Measurements from ENCODE around the gene BTBD19. TPM values are rescaled to one million over a fixed set of nuclear protein-coding genes. Genes with fewer than 3 reads are reported as not detected.
"Not testable (repeated sequence)": the region's sequence is repeated elsewhere in the genome, so short reads cannot be mapped to it uniquely, and the experiment has no call there.

The BTBD19 gene
- total RNA-seq, 1 donor, result 3.5 TPM

DNA sequence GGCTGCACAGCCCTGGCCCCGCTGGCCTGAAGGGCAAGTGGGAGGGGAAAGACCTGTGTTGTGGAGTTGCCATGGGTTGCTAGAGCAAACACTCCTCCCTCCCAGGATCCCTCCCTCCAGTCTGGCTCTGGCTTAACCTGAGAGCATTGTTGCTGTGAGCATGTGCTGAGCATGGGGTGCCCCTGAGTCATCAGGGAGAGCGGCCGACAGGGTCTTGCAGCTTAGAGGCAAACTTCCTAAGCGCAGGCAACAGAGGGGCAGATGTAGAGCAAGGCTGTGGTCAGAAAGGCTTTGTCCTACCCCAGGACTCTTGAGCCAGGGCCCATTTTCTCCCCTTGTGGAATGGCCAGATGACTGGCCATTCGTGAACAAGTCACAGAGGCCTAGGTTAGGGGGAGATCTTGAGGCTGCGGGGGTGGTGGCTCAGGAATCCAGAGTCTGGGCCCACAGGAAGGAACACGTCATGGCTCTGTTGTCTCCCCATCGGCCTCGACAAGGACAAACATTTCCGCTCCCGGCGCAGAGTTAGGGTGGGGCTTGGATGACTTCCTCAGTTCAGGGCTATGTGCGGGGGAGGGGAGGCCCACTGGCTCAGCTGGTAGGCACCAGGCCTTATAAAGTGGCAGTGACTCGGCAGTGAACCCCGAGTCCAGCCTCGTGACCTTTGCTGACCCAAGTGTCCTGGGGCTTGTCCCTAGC, 810 bp upstream of the BTBD19 start:
- DNase-seq (ENCODE audit: low read depth in 2 of 3, low spot score in 2 of 3), result peak; percentile 80 to 93 (median 92)

DNA sequence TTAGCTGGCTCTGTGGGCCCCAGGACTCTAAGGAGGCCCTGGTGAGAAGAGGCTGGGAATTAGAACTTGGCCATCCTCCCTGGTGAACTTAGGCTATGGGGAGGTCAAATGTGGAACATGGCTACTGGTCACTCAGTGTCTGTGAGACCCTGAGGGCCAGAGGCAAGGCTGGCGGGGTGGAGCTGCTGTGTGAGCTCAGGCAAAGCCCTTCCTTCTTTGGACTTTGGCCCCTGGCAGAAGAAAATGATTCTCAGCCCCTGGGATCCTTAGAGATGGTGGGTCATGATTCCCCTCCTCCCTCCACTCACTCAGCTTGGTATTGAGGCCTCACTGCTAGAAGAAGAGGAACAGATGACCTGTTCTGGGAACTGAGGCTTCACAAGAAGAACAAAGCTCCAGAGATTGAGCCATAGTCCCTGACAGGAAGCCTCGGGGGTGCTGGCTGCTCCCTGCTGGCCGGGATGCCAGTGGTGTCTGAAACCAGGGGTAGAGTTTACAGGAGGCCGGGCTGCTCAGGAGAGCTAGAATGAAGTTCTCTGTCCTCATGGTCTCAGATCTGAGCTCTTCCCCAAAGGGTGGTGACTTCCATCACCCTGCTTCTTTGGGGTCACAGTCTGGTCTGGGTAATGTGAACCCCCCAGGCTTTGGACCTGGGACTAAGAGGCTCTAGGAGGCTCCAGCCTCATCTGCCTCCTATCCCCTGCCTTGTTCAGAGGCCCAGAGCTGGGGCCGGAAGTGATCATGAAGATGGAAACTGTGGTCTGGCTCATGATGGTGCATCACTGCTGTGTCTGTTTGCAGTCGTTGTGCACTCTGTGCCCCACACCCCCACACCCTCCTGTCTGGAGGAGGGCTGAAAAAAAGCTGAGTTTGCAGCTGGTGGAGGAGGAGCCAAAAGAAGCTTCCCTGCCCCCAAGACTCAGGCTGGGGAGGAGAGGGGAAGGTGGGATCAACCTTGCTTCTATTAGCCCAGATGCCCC, 905 bp downstream of the BTBD19 start:
- DNase-seq (ENCODE audit: low read depth in 2 of 3, low spot score in 2 of 3), result peak; percentile 69 to 86 (median 72)

GRCh38 chr1:44810101-44810761, 1.9 kb downstream of the BTBD19 start:
- peak in 1 of 3 donors; percentile 31 for DNase-seq (ENCODE audit: low read depth in 2 of 3, low spot score in 2 of 3)

GRCh38 chr1:44810762-44811105, 2.4 kb downstream of the BTBD19 start:
- not testable (repeated sequence) for DNase-seq (ENCODE audit: low read depth in 2 of 3, low spot score in 2 of 3)

DNA sequence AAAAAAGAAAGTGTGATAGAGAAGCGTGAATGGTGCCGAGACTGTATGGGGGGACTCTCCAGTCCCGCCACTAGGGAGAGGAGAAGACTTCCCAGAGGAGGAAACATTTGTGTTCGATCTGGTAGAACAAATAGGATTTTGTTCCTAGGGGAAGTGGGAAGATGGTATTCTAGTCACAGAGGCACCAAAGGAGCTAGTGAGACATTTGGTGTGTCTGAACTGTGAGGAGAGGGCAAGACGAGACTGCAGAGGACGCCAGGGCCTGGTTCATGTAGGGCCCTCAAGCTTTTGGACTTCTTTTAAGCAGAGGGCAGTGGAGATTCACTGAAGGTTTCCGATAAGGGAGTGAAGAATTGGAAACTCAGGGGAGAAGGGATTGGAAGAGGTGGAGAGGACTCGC, 2.9 kb downstream of the BTBD19 start:
- no peak for DNase-seq (ENCODE audit: low read depth in 2 of 3, low spot score in 2 of 3)

DNA sequence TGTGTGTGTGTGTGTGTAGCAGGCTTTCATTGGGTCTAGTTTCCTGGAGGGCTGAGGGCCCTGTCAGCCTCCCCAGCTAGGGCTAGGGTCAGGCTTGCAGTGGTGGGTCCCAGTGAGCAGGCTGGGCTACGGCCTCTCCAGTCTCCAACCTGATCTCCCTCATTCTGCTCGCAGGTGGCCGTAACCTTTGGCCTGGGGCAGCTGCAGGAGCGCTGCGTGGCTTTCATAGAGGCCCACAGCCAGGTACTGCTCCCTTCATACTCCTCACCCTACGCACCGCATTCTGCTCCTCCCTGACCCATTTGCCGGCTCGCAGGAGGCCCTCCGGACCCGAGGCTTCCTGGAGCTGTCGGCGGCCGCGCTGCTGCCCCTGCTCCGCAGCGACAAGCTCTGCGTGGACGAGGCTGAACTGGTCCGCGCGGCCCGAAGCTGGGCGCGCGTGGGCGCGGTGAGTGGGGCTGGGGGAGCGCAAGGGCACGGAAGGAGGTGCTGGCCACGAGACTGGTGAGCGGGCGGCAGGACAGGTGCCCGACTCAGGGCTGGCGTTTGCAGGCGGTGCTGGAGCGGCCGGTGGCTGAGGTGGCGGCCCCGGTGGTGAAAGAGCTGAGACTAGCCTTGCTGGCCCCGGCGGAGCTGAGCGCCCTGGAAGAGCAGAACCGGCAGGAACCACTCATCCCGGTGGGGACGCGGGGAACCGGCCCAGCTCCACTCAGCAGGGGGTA, 4.7 kb downstream of the BTBD19 start:
- no peak for DNase-seq (ENCODE audit: low read depth in 2 of 3, low spot score in 2 of 3)

GRCh38 chr1:44815926-44816325, 7.6 kb downstream of the BTBD19 start:
- not testable (repeated sequence) for DNase-seq (ENCODE audit: low read depth in 2 of 3, low spot score in 2 of 3)

GRCh38 chr1:44817307-44817706, 9.0 kb downstream of the BTBD19 start:
- DNase-seq (ENCODE audit: low read depth in 2 of 3, low spot score in 2 of 3), result no peak

GRCh38 chr1:44817771-44818495, 9.6 kb downstream of the BTBD19 start:
- no peak for DNase-seq (ENCODE audit: low read depth in 2 of 3, low spot score in 2 of 3)

- no peak for DNase-seq (ENCODE audit: low read depth in 2 of 3, low spot score in 2 of 3)
Measured at GRCh38 chr1:44819196-44819607, 10.9 kb downstream of the BTBD19 start.

DNA sequence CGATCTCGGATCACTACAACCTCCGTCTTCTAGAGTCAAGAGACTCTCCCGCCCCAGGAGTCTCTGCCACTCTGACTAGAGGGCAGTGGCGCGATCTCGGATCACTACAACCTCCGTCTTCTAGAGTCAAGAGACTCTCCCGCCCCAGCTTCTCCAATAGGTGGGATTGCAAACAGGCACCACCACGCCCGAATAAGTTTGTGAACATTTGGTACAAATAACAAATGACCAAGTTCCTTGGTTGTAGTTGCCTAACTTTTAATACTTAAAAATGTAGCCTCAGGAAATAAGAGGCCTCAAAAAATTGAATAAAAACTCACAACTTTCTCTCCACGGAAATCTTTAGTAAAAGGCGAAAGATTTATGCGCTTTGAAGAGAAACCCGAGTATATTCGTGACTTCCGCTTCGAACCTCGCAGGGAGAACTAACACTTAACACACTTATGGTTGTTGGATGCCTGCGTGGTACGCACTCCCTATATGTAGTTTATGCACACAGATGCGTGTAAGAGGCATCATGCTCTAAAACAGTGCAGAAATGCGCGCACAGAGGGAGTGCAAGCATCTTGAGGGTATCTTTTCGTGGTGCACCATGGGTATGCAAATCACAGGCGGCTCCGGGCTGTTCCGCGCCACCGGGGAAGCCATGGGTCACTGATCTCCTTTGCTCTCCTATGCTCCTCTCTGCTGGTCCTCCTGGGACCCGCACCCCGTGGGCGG, 11.4 kb downstream of the BTBD19 start:
- peak; percentile 84 to 94 (median 90) for DNase-seq (ENCODE audit: low read depth in 2 of 3, low spot score in 2 of 3)

- no peak for DNase-seq (ENCODE audit: low read depth in 2 of 3, low spot score in 2 of 3)
Measured at GRCh38 chr1:44820328-44821239, 12.3 kb downstream of the BTBD19 start.

DNA sequence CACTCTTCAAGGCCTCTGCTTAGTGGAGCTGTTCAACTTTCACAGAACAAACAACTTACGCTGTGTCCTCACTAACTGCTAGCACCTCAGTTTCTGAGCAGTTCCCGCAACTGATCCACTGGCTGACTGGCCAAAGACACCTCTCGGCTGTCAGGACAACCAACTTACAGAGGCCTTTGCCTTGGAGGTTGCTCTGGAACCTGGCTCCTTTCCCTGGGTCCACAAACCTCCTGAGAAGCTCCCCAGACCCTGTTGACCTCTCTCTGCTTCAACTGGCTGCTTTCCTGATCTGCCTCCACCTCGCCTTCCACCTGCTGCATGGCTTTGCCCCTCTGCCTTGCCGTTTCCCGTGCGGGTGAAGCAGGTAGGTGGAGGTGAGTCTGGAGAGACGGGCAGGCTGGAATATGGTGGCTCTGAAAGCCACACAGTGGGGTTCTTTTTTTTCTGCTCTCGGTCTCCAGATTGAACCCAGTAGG, 13.0 kb downstream of the BTBD19 start:
- DNase-seq (ENCODE audit: low read depth in 2 of 3, low spot score in 2 of 3), result no peak

- no peak for DNase-seq (ENCODE audit: low read depth in 2 of 3, low spot score in 2 of 3)
Measured at GRCh38 chr1:44822131-44822701, 13.9 kb downstream of the BTBD19 start.

- no peak for DNase-seq (ENCODE audit: low read depth in 2 of 3, low spot score in 2 of 3)
Measured at GRCh38 chr1:44822981-44823451, 14.7 kb downstream of the BTBD19 start.

DNA sequence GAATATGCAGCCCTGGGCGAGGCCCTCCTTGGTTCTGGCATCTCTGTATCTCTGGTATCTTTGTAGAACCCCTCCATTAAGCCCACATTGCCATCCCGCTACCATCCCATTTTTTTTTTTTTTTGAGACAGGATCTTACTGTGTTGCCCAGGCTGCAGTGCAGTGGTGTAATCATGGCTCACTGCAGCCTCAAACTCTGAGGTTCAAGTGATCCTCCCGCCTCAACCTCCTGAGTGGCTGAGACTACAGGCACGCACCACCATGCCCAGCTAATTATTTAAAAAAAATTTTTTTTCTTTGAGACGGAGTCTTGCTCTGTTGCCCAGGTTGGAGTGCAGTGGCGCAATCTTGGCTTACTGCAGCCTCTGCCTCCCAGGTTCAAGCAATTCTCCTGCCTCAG, 16.1 kb downstream of the BTBD19 start:
- DNase-seq (ENCODE audit: low read depth in 2 of 3, low spot score in 2 of 3), result not testable (repeated sequence)

DNA sequence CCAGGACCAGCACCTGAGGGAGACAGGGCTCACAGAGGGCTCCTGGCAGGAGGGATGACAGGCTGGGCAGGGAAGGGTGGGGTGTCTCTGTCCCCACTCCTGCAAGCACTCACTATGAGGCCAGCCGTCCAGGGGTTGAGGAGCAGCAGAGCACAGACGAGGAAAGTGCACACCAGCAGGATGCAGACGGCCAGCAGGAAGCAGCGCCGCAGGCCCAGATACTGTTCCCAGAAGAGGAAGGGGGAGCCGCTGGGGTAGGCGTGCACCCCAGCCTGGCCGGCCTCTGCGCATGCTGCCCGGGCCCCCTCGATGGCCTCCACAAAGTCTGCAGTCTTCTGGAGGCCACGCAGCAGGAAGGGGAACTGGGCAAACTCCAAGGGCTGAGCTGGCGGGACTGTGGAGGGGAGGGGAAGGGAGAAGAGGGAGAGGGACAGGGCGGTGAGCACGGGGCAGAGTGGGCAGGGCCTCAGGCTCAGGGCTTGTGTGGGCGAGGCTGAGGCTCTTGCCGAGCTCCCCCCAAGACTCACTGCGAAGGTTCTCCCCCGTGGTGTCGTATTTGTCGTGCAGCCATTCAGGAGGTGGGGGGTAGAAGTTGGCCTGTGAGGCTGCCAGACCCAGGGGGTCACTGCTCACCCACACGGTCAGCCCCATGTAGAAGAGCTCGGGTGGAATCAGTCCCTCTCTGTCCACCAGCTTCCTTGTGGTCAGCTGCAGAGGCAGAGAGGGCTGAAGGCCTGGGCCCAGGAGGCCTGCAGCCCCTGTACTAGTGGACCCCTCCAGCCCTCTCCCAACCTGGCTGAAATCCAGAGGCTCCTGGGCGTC, 18.3 kb downstream of the BTBD19 start:
- peak in 2 of 3 donors; percentile 63 to 73 for DNase-seq (ENCODE audit: low read depth in 2 of 3, low spot score in 2 of 3)

Measured in hematopoietic multipotent progenitor cell (in vitro differentiated cells).